HEK293 (cell line): ENCODE data around the gene CCDC30.

Experiments used
- CTCF ChIA-PET: fragments of 350-600 bp; formaldehyde crosslinking; extraction: SDS; loops from one replicate; lab custom pipeline; 2021; ENCODE audit warnings: antibody characterized with exemption; lab: Yijun Ruan, JAX
- POLR2A ChIA-PET: fragments of 300-600 bp; formaldehyde crosslinking; extraction: SDS; loops from one replicate; lab custom pipeline; 2020; ENCODE audit warnings: antibody characterized with exemption, inconsistent platforms; lab: Yijun Ruan, JAX
- H3K27ac ChIP-seq: fragments of 200-500 bp; sonication (Bioruptor generic); 2 replicates; pipeline ENCODE4 v1.5.1; 2014; ENCODE audit warnings: low read depth, low read length, control low read depth, inconsistent platforms; ENCODE audit errors: extremely low read depth
- H3K36me3 ChIP-seq, 2 experiments: fragments of 200-500 bp in 1 of 2; sonication (Bioruptor generic) in 1 of 2; 1 replicate in 1 of 2; 2 replicates in 1 of 2; pipeline ENCODE4 v1.5.1; 2014 to 2017; ENCODE audit warnings: inconsistent platforms in 2 of 2, low read length in 2 of 2; ENCODE audit not compliant: control insufficient read depth in 2 of 2, insufficient read depth in 1 of 2
- H3K4me1 ChIP-seq: fragments of 200-500 bp; sonication (Bioruptor generic); 2 replicates; pipeline ENCODE4 v1.5.1; 2014; ENCODE audit warnings: mild to moderate bottlenecking, low read length, inconsistent platforms; ENCODE audit not compliant: control insufficient read depth, insufficient read depth
- H3K4me3 ChIP-seq: 2 replicates; pipeline ENCODE4 v1.5.1; 2011; ENCODE audit warnings: low read depth, mild to moderate bottlenecking, control low read depth, low read length, moderate library complexity
- H3K9me3 ChIP-seq: fragments of 200-500 bp; sonication (Bioruptor generic); 2 replicates; pipeline ENCODE4 v1.5.1; 2014; ENCODE audit warnings: low read depth, low read length, inconsistent platforms; ENCODE audit not compliant: control insufficient read depth, insufficient read depth
- KLF16 ChIP-seq: fragments of 450-650 bp; formaldehyde crosslinking; IDR thresholded peaks from 2 replicates; pipeline ENCODE4 v1.5.1; 2017; ENCODE audit warnings: missing biosample characterization, missing genetic modification characterization
- ZBTB7A ChIP-seq: fragments of 450-650 bp; formaldehyde crosslinking; IDR thresholded peaks from 2 replicates; pipeline ENCODE4 v1.5.1; 2016; ENCODE audit warnings: low read depth, missing biosample characterization, missing genetic modification characterization
- ZEB2 ChIP-seq: fragments of 450-650 bp; formaldehyde crosslinking; IDR thresholded peaks from 2 replicates; pipeline ENCODE4 v1.5.1; 2016; ENCODE audit warnings: missing biosample characterization, missing genetic modification characterization
- ZNF10 ChIP-seq: fragments of 450-650 bp; formaldehyde crosslinking; IDR thresholded peaks from 2 replicates; pipeline ENCODE4 v1.5.1; 2017; ENCODE audit warnings: missing biosample characterization, missing genetic modification characterization
- ZNF112 ChIP-seq: fragments of 450-650 bp; formaldehyde crosslinking; IDR thresholded peaks from 2 replicates; pipeline ENCODE4 v1.5.0; 2017; ENCODE audit warnings: missing biosample characterization, missing genetic modification characterization
- ZNF16 ChIP-seq: fragments of 450-650 bp; formaldehyde crosslinking; IDR thresholded peaks from 2 replicates; pipeline ENCODE4 v1.5.1; 2016; ENCODE audit warnings: low read depth, missing biosample characterization, missing genetic modification characterization
- ZNF2 ChIP-seq: fragments of 450-650 bp; formaldehyde crosslinking; IDR thresholded peaks from 2 replicates; pipeline ENCODE4 v1.5.1; 2016; ENCODE audit warnings: missing biosample characterization, missing genetic modification characterization
- ZNF280D ChIP-seq: fragments of 450-650 bp; formaldehyde crosslinking; IDR thresholded peaks from 2 replicates; pipeline ENCODE4 v1.5.1; 2016; ENCODE audit warnings: missing biosample characterization, missing genetic modification characterization
- ZNF350 ChIP-seq: fragments of 450-650 bp; formaldehyde crosslinking; IDR thresholded peaks from 2 replicates; pipeline ENCODE4 v1.5.0; 2017; ENCODE audit warnings: missing biosample characterization, mild to moderate bottlenecking, missing genetic modification characterization
- ZNF404 ChIP-seq: fragments of 450-650 bp; formaldehyde crosslinking; IDR thresholded peaks from 2 replicates; pipeline ENCODE4 v1.5.1; 2017; ENCODE audit warnings: missing biosample characterization, missing genetic modification characterization
- ZNF433 ChIP-seq: fragments of 450-650 bp; formaldehyde crosslinking; IDR thresholded peaks from 2 replicates; pipeline ENCODE4 v1.5.1; 2016; ENCODE audit warnings: missing biosample characterization, missing genetic modification characterization, low read depth
- ZNF473 ChIP-seq: fragments of 450-650 bp; formaldehyde crosslinking; IDR thresholded peaks from 2 replicates; pipeline ENCODE4 v1.5.1; 2017; ENCODE audit warnings: missing biosample characterization, missing genetic modification characterization
- ZNF488 ChIP-seq: fragments of 450-650 bp; formaldehyde crosslinking; IDR thresholded peaks from 2 replicates; pipeline ENCODE4 v1.5.1; 2016; ENCODE audit warnings: missing biosample characterization, missing genetic modification characterization
- ZNF510 ChIP-seq: fragments of 450-650 bp; formaldehyde crosslinking; IDR thresholded peaks from 2 replicates; pipeline ENCODE4 v1.5.1; 2018; ENCODE audit warnings: mild to moderate bottlenecking, missing genetic modification characterization, missing biosample characterization; ENCODE audit not compliant: insufficient replicate concordance
- ZNF529 ChIP-seq: fragments of 450-650 bp; formaldehyde crosslinking; IDR thresholded peaks from 2 replicates; pipeline ENCODE4 v1.5.1; 2017; ENCODE audit warnings: missing genetic modification characterization, missing biosample characterization; ENCODE audit not compliant: insufficient replicate concordance
- ZNF629 ChIP-seq: fragments of 450-650 bp; formaldehyde crosslinking; IDR thresholded peaks from 2 replicates; pipeline ENCODE4 v1.5.1; 2017; ENCODE audit warnings: missing biosample characterization, missing genetic modification characterization
- ZNF645 ChIP-seq: fragments of 450-650 bp; formaldehyde crosslinking; IDR thresholded peaks from 2 replicates; pipeline ENCODE4; 2016; ENCODE audit warnings: missing biosample characterization, missing genetic modification characterization
- ZNF777 ChIP-seq: fragments of 450-650 bp; formaldehyde crosslinking; IDR thresholded peaks from 2 replicates; pipeline ENCODE4 v1.5.1; 2017; ENCODE audit warnings: missing biosample characterization, missing genetic modification characterization, borderline replicate concordance

CCDC30 gene

GRCh38 chr1:42429603-42430002 lies 33.5 kb upstream of the CCDC30 start:
- ChIA-PET POLR2A (no interaction called here), CTCF (interaction anchor here (0.5 to 0.6 kb wide), 2 partner anchors 16 to 856 kb away, joined by 3 read pairs; no protein-coding TSS in a partner anchor)
- no peak overlapping the region for H3K27ac ChIP-seq
- no peaks in the 10 kb centered on the region for H3K9me3 ChIP-seq
- H3K4me1 ChIP-seq = no peaks in the 10 kb centered on the region
- no peaks in the 10 kb centered on the region for H3K36me3 ChIP-seq
- TF ChIP-seq KLF16 (tag by site-specific recombination) (no peak), ZNF777 (tag by site-specific recombination) (no peak)
- H3K4me3 ChIP-seq = no peak overlapping the region

GRCh38 chr1:42430286-42431135 lies 32.6 kb upstream of the CCDC30 start:
- Histone ChIP-seq H3K36me3 (no peaks in the 10 kb centered on the region), H3K27ac (no peak overlapping the region), H3K4me3 (no peak overlapping the region), H3K9me3 (no peaks in the 10 kb centered on the region), H3K4me1 (no peaks in the 10 kb centered on the region)
- ChIA-PET POLR2A (no interaction called here), CTCF (interaction anchor here (0.6 to 0.7 kb wide), 3 partner anchors 92 to 857 kb away, joined by 3 to 5 read pairs (median 3); partner anchors contain the start of gene PPIH)
- TF ChIP-seq ZBTB7A (tag by site-specific recombination) = no peak
- TF ChIP-seq ZNF404 (tag by site-specific recombination) = no peak
- TF ChIP-seq ZNF473 (tag by site-specific recombination) = no peak
- no peak for TF ChIP-seq ZEB2 (tag by site-specific recombination)
- no peak for TF ChIP-seq ZNF510
- no peak for TF ChIP-seq ZNF529 (tag by site-specific recombination)
- TF ChIP-seq ZNF112 (tag by site-specific recombination) = no peak
- TF ChIP-seq ZNF350 (tag by site-specific recombination) = no peak

- Histone ChIP-seq H3K36me3 (no peaks in the 10 kb centered on the region), H3K27ac (no peak overlapping the region), H3K9me3 (no peaks in the 10 kb centered on the region), H3K4me1 (no peaks in the 10 kb centered on the region), H3K4me3 (no peak overlapping the region)
- POLR2A ChIA-PET = no interaction called here
- TF ChIP-seq ZNF488 (tag by site-specific recombination) (no peak), ZNF2 (tag by site-specific recombination) (no peak), ZNF16 (tag by site-specific recombination) (no peak), ZNF10 (tag by site-specific recombination) (no peak), ZNF645 (no peak), ZNF510 (no peak), ZNF280D (tag by site-specific recombination) (no peak), ZNF629 (tag by site-specific recombination) (no peak), ZNF433 (tag by site-specific recombination) (no peak)
- TF ChIP-seq, all 188 proteins: peak for 0
- CTCF ChIA-PET = no interaction called here
These were observed 31.6 kb upstream of the CCDC30 start for GRCh38 chr1:42431514-42431913.
